H1 (cell line): ENCODE measurements around the gene AHR. TPM values are rescaled to one million over a fixed set of nuclear protein-coding genes. Genes with fewer than 3 reads are reported as not detected.

Experiments used
- CTCF ChIA-PET: fragments of 300-600 bp; sonication (Branson Sonifier 250); formaldehyde crosslinking; loops from one replicate; lab custom pipeline; 2021; ENCODE audit not compliant: partially characterized antibody; lab: Charles Lee
- POLR2A ChIA-PET: fragments of 300-600 bp; sonication (Branson Sonifier 250); formaldehyde crosslinking; loops from one replicate; lab custom pipeline; 2021; ENCODE audit warnings: inconsistent platforms; ENCODE audit not compliant: partially characterized antibody; lab: Charles Lee
- DNase-seq, 2 experiments: peaks; one replicate each; pipeline versions ENCODE4 v3.0.0 to v3.0.0-alpha.2; 2010 to 2022; ENCODE audit warnings: low spot score in 2 of 2, low read depth in 1 of 2, mixed read lengths in 1 of 2
- FAIRE-seq: peaks from 2 replicates; lab custom pipeline; 2011; peaks lifted over from hg19 to GRCh38; lab: Jason Lieb, UNC
- H2AFZ ChIP-seq: 2 replicates; pipeline ENCODE4 v1.8.1; 2012; ENCODE audit warnings: low read length, inconsistent platforms
- H2AK5ac ChIP-seq: 2 replicates; pipeline ENCODE4 v1.6.1; 2013; ENCODE audit warnings: low read depth, low read length
- H2BK120ac ChIP-seq: replicated peaks from 2 replicates; pipeline ENCODE3; 2013; ENCODE audit warnings: low read depth, low read length, inconsistent platforms
- H2BK12ac ChIP-seq: 2 replicates; pipeline ENCODE4 v1.6.1; 2013; ENCODE audit warnings: low read depth, low read length
- H2BK15ac ChIP-seq: 2 replicates; pipeline ENCODE4 v1.6.1; 2013; ENCODE audit warnings: low read length
- H2BK20ac ChIP-seq: 2 replicates; pipeline ENCODE4 v1.6.1; 2013; ENCODE audit warnings: low read length
- H2BK5ac ChIP-seq: 2 replicates; pipeline ENCODE4 v1.6.1; 2013; ENCODE audit warnings: low read depth, low read length
- H3K14ac ChIP-seq: 2 replicates; pipeline ENCODE4 v1.6.1; 2013; ENCODE audit warnings: inconsistent platforms; ENCODE audit not compliant: insufficient read length
- H3K18ac ChIP-seq: 2 replicates; pipeline ENCODE4 v1.6.1; 2013; ENCODE audit warnings: low read length; ENCODE audit errors: extremely low read depth
- H3K23ac ChIP-seq: 2 replicates; pipeline ENCODE4 v1.6.1; 2013; ENCODE audit warnings: inconsistent platforms; ENCODE audit not compliant: insufficient read length
- H3K23me2 ChIP-seq: 2 replicates; pipeline ENCODE4 v1.6.1; 2013; ENCODE audit warnings: low read depth, low read length
- H3K27ac ChIP-seq: 2 replicates; pipeline ENCODE4 v1.6.1; 2011; ENCODE audit warnings: low read depth, low read length, inconsistent platforms
- H3K27me3 ChIP-seq, 4 experiments: replicated peaks in 1 of 4; 1 replicate in 1 of 4; 2 replicates in 3 of 4; pipeline versions ENCODE4 v1.6.1 to v1.8.1; 2011 to 2013; ENCODE audit warnings: low read length in 3 of 4, mild to moderate bottlenecking in 3 of 4, inconsistent platforms in 2 of 4, mixed read lengths in 2 of 4, moderate library complexity in 1 of 4; ENCODE audit not compliant: control insufficient read depth in 3 of 4, insufficient read depth in 3 of 4; ENCODE audit errors: extremely low read depth in 1 of 4
- H3K36me3 ChIP-seq, 4 experiments: 2 replicates each; pipeline versions ENCODE4 v1.6.1 to v1.8.1; 2011 to 2013; ENCODE audit warnings: mild to moderate bottlenecking in 4 of 4, low read length in 3 of 4, moderate library complexity in 2 of 4, control low read depth in 1 of 4, inconsistent platforms in 1 of 4; ENCODE audit not compliant: insufficient read depth in 4 of 4, control insufficient read depth in 2 of 4
- H3K4ac ChIP-seq: replicated peaks from 2 replicates; pipeline ENCODE3; 2013; ENCODE audit warnings: low read length, low read depth, mixed read lengths, inconsistent platforms; ENCODE audit not compliant: insufficient read length
- H3K4me1 ChIP-seq, 4 experiments: replicated peaks in 1 of 4; 1 replicate in 1 of 4; 2 replicates in 3 of 4; pipeline versions ENCODE4 v1.6.1 to v1.8.1; 2011 to 2013; ENCODE audit warnings: low read length in 3 of 4, inconsistent platforms in 2 of 4, mixed read lengths in 1 of 4; ENCODE audit not compliant: insufficient read depth in 4 of 4, control insufficient read depth in 3 of 4
- H3K4me2 ChIP-seq, 2 experiments: 2 replicates each; pipeline versions ENCODE4 v1.6.1 to v1.8.1; 2011 to 2013; ENCODE audit warnings: low read depth in 2 of 2, low read length in 2 of 2, control low read depth in 1 of 2, inconsistent platforms in 1 of 2, mild to moderate bottlenecking in 1 of 2; ENCODE audit not compliant: insufficient read depth in 1 of 2
- H3K4me3 ChIP-seq, 4 experiments: fragments of 200-600, 300-600 bp in 1 of 4; sonication (generic), shearing (Covaris generic), sonication (Bioruptor Twin) in 1 of 4; 2 replicates each; pipeline versions ENCODE4 v1.5.1 to v1.8.1; 2011 to 2016; ENCODE audit warnings: low read length in 4 of 4, low read depth in 3 of 4, control low read depth in 2 of 4, inconsistent platforms in 2 of 4, mild to moderate bottlenecking in 2 of 4, mixed read lengths in 1 of 4, moderate library complexity in 1 of 4; ENCODE audit not compliant: insufficient read depth in 2 of 4; ENCODE audit errors: extremely low read depth in 1 of 4
- H3K56ac ChIP-seq: replicated peaks from 2 replicates; pipeline ENCODE3; 2013; ENCODE audit warnings: low read depth, mild to moderate bottlenecking, mixed read lengths, low read length, inconsistent platforms; ENCODE audit not compliant: insufficient read length
- H3K79me1 ChIP-seq: 2 replicates; pipeline ENCODE4 v1.6.1; 2013; ENCODE audit warnings: low read depth, low read length, control low read depth
- H3K79me2 ChIP-seq, 2 experiments: 2 replicates each; pipeline versions ENCODE4 v1.6.1 to v1.8.1; 2012 to 2013; ENCODE audit warnings: low read length in 2 of 2, mild to moderate bottlenecking in 2 of 2, inconsistent platforms in 1 of 2; ENCODE audit not compliant: insufficient read depth in 2 of 2, control insufficient read depth in 1 of 2
- H3K9ac ChIP-seq, 4 experiments: replicated peaks in 1 of 4; 1 replicate in 1 of 4; 2 replicates in 3 of 4; pipeline versions ENCODE4 v1.6.1 to v1.8.1; 2011 to 2013; ENCODE audit warnings: low read depth in 3 of 4, low read length in 3 of 4, control low read depth in 2 of 4, mild to moderate bottlenecking in 2 of 4, moderate library complexity in 2 of 4, inconsistent platforms in 1 of 4; ENCODE audit errors: extremely low read depth in 1 of 4
- H3K9me3 ChIP-seq, 2 experiments: 2 replicates each; pipeline versions ENCODE4 v1.6.1 to v1.8.1; 2012 to 2013; ENCODE audit warnings: mild to moderate bottlenecking in 2 of 2, moderate library complexity in 2 of 2, control low read depth in 1 of 2, inconsistent platforms in 1 of 2, low read depth in 1 of 2, low read length in 1 of 2, mixed read lengths in 1 of 2; ENCODE audit not compliant: insufficient read depth in 2 of 2
- H4K20me1 ChIP-seq, 2 experiments: replicated peaks in 1 of 2; 2 replicates each; pipeline versions ENCODE3 to v1.8.1; 2011 to 2013; ENCODE audit warnings: inconsistent platforms in 2 of 2, low read length in 2 of 2, mild to moderate bottlenecking in 1 of 2; ENCODE audit not compliant: insufficient read depth in 2 of 2, control insufficient read depth in 1 of 2
- H4K5ac ChIP-seq: 2 replicates; pipeline ENCODE4 v1.6.1; 2013; ENCODE audit warnings: low read length, low read depth, mixed read lengths, inconsistent platforms; ENCODE audit not compliant: insufficient read length
- H4K8ac ChIP-seq: 2 replicates; pipeline ENCODE4 v1.8.0; 2013; ENCODE audit warnings: mild to moderate bottlenecking, moderate library complexity, low read length, inconsistent platforms; ENCODE audit not compliant: insufficient read depth; ENCODE audit errors: extremely low read depth
- H4K91ac ChIP-seq: replicated peaks from 2 replicates; pipeline ENCODE3; 2013; ENCODE audit warnings: low read length, mixed read lengths, inconsistent platforms; ENCODE audit not compliant: insufficient read length
- EZH2 ChIP-seq: fragments of 200-600 bp; sonication (generic); IDR thresholded peaks from 2 replicates; pipeline ENCODE4 v1.7.1; 2012; ENCODE audit warnings: low read depth, mild to moderate bottlenecking, moderate library complexity, low read length, inconsistent platforms; ENCODE audit not compliant: severe bottlenecking
- KDM5A ChIP-seq: fragments of 200-600 bp; IDR thresholded peaks from 2 replicates; pipeline ENCODE4 v1.7.1; 2012; ENCODE audit warnings: mild to moderate bottlenecking, low read length, inconsistent platforms, mixed read lengths
- SIN3A ChIP-seq, 2 experiments: IDR thresholded peaks in 1 of 2; conservative IDR thresholded peaks in 1 of 2; 2 replicates each; pipeline ENCODE4 v1.6.1; 2011 to 2012; ENCODE audit warnings: low read length in 2 of 2, improper control_type of control experiment in 1 of 2, low read depth in 1 of 2, mild to moderate bottlenecking in 1 of 2
- SP4 ChIP-seq: IDR thresholded peaks from 2 replicates; pipeline ENCODE4 v1.6.1; 2012; ENCODE audit warnings: low read length, inconsistent platforms
- TBP ChIP-seq: IDR thresholded peaks from 2 replicates; pipeline ENCODE4 v1.6.1; 2011; ENCODE audit warnings: low read depth, low read length, improper control_type of control experiment
- TEAD4 ChIP-seq: IDR thresholded peaks from 2 replicates; pipeline ENCODE4 v1.6.1; 2012; ENCODE audit warnings: low read depth, low read length, inconsistent platforms, mixed read lengths
- USF2 ChIP-seq: IDR thresholded peaks from 2 replicates; pipeline ENCODE4 v1.6.1; 2011; ENCODE audit warnings: low read length, improper control_type of control experiment
- polyA plus RNA-seq, 7 experiments: library from polyadenylated mRNA; depleted of rRNA in 3 of 7; stranded (reverse) in 5 of 7; unstranded in 2 of 7; fragments of >200 nt in 5 of 7; fragments of 200-250 nt in 2 of 7; gene quantifications; 1 replicate in 5 of 7; 2 replicates in 1 of 7; 4 replicates in 1 of 7; pipeline versions ENCODE4 v1.2.1 to v1.2.3, GENCODE V29; 2011 to 2013; ENCODE audit warnings: missing spikeins in 2 of 7, mixed read lengths in 2 of 7
- total RNA-seq: library from RNA; stranded (reverse); fragmentation: NEBNext Ultra II Directional; extraction: Animal tissue kit (Norgen Biotek cat#: 25700); gene quantifications from 2 replicates; pipeline ENCODE4 v1.2.1, GENCODE V29; 2021

AHR gene
- total and polyA plus RNA-seq, 2 of the 8 experiments (the other 6 are each of a cell fraction or from before 2014, with no cell fraction given) = 1.4 to 9.7 TPM

DNA sequence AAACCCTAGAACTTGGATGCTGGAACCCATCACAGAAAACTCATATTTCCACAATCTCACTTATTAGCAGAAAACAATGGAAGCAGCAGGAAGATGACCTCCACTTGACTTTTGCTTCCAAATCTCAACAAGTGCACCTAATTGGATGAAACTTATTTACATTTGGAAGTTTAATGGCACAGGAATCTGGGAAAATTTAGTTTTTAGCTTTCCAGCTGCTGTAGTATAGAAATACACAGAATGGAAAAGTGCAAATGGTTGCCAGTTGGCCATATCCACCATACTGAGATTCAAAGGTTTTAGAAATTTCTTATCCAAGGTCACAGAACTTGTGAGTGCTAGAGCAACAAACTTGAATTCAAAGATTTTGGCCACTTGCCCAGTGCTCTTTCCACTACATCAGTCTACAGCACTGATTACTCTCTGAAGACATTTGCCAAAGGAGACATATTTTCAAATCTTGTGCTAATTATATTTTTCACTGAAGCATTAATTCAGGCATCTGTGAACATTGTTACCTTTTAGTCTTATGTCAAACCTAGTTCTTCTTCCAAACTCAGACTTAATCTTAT lies 9.3 kb upstream of the AHR start:
- H2AK5ac ChIP-seq = no peak overlapping the region
- no peaks in the 10 kb centered on the region for H3K79me2 ChIP-seq
- CTCF ChIA-PET = interaction anchor here (0.6 kb wide), 1 partner anchor 363 kb away, joined by 4 read pairs; no protein-coding TSS in a partner anchor
- H3K14ac ChIP-seq = no peak overlapping the region
- no peaks in the 10 kb centered on the region for H3K4me1 ChIP-seq
- DNase-seq (no peak), FAIRE-seq (no peak)
- POLR2A ChIA-PET = no interaction called here
- no peak overlapping the region for H3K18ac ChIP-seq
- H3K27ac ChIP-seq = no peak overlapping the region
- H2BK5ac ChIP-seq = no peak overlapping the region
- no peaks in the 10 kb centered on the region for H3K79me1 ChIP-seq
- H3K36me3 ChIP-seq = no peaks in the 10 kb centered on the region
- H2AFZ ChIP-seq = no peak overlapping the region
- H3K23ac ChIP-seq = no peak overlapping the region
- no peak overlapping the region for H3K4me3 ChIP-seq
- H2BK12ac ChIP-seq = no peak overlapping the region
- no peak overlapping the region for H3K9ac ChIP-seq
- H3K4me2 ChIP-seq = no peak overlapping the region
- H3K4ac ChIP-seq = no peak overlapping the region
- H4K91ac ChIP-seq = no peak overlapping the region
- no peak overlapping the region for H4K5ac ChIP-seq
- H3K9me3 ChIP-seq = no peaks in the 10 kb centered on the region
- H2BK15ac ChIP-seq = no peak overlapping the region
- TF ChIP-seq KDM5A (no peak), TEAD4 (no peak), USF2 (no peak), EZH2 (no peak), SP4 (no peak), SIN3A (conservative IDR thresholded peaks at IDR 0.05 in 1 of 2, IDR thresholded peaks at IDR 0.05 in 1 of 2; ENCODE audit: low read depth in 1 of 2, low read length in 2 of 2) (no peak), TBP (no peak)
- TF ChIP-seq, all 59 proteins: peak for 0
- Histone ChIP-seq H3K56ac (no peak overlapping the region), H2BK120ac (no peak overlapping the region), H2BK20ac (no peak overlapping the region), H4K8ac (no peak overlapping the region), H3K23me2 (no peaks in the 10 kb centered on the region), H3K27me3 (no peaks in the 10 kb centered on the region), H4K20me1 (no peaks in the 10 kb centered on the region)
